ENCODE data around the gene SPA17. TPM values are rescaled to one million over a fixed set of nuclear protein-coding genes. Genes with fewer than 3 reads are reported as not detected.

Gene SPA17
- total and polyA plus RNA-seq, 9 of the 15 experiments (the other 6 are each of a cell fraction or from before 2014, with no cell fraction given): 6.0 to 19.5 (median 12.6) TPM

DNA sequence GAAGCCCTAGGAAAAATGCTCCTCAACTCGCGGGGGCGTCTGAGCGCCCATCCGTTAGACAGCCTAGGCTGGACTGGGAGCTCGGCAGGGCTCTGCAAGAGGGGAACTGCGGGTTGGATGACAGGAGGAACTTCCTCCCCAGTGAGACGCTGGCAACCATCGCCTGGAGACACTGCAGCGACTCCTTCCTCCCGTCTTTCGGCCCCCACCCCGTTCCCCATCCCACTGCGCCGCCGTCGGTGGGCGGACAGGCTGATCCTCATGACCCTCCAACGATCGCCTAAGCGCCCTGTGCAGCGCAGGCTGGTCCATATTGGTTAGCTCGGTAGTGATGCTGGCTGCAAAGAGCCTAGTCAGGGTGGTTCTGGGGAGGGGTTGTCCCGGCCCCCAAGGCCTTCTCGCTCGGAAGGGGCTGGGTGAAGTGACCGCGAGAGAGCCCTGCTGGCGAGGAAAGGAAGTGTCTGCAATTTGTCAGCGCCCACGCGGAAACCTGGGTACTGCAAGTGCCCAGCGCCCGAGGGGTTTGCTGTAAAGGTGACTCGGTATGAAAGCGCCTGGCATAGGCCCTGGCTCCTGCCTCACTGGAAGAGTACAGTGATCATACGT is 66.7 kb downstream of the SPA17 start (continued):
- TF ChIP-seq, protein P1, sequence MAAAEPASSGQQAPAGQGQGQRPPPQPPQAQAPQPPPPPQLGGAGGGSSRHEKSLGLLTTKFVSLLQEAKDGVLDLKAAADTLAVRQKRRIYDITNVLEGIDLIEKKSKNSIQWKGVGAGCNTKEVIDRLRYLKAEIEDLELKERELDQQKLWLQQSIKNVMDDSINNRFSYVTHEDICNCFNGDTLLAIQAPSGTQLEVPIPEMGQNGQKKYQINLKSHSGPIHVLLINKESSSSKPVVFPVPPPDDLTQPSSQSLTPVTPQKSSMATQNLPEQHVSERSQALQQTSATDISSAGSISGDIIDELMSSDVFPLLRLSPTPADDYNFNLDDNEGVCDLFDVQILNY (CRISPR knock-in tag; IDR thresholded peaks at IDR 0.05): no peak
- TF ChIP-seq RNF2 (IDR thresholded peaks at IDR 0.05) (no peak), HMG20B (CRISPR knock-in tag; IDR thresholded peaks at IDR 0.05) (no peak), ELF1 (tag; IDR thresholded peaks at IDR 0.05) (no peak), BHLHE40 (IDR thresholded peaks at IDR 0.05; ENCODE audit: low read length) (no peak), EGR1 (conservative IDR thresholded peaks at IDR 0.05) (peak; percentile 49), NCOA6 (IDR thresholded peaks at IDR 0.05) (peak; percentile 63), SP1 (CRISPR knock-in tag; IDR thresholded peaks at IDR 0.05) (no peak), ZBTB7A (IDR thresholded peaks at IDR 0.05; ENCODE audit: borderline replicate concordance, control insufficient read depth, low read depth, low read length) (peak; percentile 31; the same call in 1 of the 2 replicates)
- TF ChIP-seq, protein P2, sequence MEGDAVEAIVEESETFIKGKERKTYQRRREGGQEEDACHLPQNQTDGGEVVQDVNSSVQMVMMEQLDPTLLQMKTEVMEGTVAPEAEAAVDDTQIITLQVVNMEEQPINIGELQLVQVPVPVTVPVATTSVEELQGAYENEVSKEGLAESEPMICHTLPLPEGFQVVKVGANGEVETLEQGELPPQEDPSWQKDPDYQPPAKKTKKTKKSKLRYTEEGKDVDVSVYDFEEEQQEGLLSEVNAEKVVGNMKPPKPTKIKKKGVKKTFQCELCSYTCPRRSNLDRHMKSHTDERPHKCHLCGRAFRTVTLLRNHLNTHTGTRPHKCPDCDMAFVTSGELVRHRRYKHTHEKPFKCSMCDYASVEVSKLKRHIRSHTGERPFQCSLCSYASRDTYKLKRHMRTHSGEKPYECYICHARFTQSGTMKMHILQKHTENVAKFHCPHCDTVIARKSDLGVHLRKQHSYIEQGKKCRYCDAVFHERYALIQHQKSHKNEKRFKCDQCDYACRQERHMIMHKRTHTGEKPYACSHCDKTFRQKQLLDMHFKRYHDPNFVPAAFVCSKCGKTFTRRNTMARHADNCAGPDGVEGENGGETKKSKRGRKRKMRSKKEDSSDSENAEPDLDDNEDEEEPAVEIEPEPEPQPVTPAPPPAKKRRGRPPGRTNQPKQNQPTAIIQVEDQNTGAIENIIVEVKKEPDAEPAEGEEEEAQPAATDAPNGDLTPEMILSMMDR (IDR thresholded peaks at IDR 0.05 in 2 of 3, conservative IDR thresholded peaks at IDR 0.05 in 1 of 3; ENCODE audit: insufficient read depth in 2 of 3, low read depth in 1 of 3, low read length in 3 of 3): peak; percentile 34 to 51 (median 36); a peak in 3 of 6 replicates
- TF ChIP-seq, protein P3, sequence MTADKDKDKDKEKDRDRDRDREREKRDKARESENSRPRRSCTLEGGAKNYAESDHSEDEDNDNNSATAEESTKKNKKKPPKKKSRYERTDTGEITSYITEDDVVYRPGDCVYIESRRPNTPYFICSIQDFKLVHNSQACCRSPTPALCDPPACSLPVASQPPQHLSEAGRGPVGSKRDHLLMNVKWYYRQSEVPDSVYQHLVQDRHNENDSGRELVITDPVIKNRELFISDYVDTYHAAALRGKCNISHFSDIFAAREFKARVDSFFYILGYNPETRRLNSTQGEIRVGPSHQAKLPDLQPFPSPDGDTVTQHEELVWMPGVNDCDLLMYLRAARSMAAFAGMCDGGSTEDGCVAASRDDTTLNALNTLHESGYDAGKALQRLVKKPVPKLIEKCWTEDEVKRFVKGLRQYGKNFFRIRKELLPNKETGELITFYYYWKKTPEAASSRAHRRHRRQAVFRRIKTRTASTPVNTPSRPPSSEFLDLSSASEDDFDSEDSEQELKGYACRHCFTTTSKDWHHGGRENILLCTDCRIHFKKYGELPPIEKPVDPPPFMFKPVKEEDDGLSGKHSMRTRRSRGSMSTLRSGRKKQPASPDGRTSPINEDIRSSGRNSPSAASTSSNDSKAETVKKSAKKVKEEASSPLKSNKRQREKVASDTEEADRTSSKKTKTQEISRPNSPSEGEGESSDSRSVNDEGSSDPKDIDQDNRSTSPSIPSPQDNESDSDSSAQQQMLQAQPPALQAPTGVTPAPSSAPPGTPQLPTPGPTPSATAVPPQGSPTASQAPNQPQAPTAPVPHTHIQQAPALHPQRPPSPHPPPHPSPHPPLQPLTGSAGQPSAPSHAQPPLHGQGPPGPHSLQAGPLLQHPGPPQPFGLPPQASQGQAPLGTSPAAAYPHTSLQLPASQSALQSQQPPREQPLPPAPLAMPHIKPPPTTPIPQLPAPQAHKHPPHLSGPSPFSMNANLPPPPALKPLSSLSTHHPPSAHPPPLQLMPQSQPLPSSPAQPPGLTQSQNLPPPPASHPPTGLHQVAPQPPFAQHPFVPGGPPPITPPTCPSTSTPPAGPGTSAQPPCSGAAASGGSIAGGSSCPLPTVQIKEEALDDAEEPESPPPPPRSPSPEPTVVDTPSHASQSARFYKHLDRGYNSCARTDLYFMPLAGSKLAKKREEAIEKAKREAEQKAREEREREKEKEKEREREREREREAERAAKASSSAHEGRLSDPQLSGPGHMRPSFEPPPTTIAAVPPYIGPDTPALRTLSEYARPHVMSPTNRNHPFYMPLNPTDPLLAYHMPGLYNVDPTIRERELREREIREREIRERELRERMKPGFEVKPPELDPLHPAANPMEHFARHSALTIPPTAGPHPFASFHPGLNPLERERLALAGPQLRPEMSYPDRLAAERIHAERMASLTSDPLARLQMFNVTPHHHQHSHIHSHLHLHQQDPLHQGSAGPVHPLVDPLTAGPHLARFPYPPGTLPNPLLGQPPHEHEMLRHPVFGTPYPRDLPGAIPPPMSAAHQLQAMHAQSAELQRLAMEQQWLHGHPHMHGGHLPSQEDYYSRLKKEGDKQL (CRISPR knock-in tag; IDR thresholded peaks at IDR 0.05; ENCODE audit: borderline replicate concordance): no peak
- TF ChIP-seq, protein P4, sequence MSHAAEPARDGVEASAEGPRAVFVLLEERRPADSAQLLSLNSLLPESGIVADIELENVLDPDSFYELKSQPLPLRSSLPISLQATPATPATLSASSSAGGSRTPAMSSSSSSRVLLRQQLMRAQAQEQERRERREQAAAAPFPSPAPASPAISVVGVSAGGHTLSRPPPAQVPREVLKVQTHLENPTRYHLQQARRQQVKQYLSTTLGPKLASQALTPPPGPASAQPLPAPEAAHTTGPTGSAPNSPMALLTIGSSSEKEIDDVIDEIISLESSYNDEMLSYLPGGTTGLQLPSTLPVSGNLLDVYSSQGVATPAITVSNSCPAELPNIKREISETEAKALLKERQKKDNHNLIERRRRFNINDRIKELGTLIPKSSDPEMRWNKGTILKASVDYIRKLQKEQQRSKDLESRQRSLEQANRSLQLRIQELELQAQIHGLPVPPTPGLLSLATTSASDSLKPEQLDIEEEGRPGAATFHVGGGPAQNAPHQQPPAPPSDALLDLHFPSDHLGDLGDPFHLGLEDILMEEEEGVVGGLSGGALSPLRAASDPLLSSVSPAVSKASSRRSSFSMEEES (CRISPR knock-in tag; IDR thresholded peaks at IDR 0.05): no peak
- TF ChIP-seq, protein P5, sequence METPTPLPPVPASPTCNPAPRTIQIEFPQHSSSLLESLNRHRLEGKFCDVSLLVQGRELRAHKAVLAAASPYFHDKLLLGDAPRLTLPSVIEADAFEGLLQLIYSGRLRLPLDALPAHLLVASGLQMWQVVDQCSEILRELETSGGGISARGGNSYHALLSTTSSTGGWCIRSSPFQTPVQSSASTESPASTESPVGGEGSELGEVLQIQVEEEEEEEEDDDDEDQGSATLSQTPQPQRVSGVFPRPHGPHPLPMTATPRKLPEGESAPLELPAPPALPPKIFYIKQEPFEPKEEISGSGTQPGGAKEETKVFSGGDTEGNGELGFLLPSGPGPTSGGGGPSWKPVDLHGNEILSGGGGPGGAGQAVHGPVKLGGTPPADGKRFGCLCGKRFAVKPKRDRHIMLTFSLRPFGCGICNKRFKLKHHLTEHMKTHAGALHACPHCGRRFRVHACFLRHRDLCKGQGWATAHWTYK (CRISPR knock-in tag; IDR thresholded peaks at IDR 0.05): no peak
- TF ChIP-seq, protein P6, sequence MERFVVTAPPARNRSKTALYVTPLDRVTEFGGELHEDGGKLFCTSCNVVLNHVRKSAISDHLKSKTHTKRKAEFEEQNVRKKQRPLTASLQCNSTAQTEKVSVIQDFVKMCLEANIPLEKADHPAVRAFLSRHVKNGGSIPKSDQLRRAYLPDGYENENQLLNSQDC (CRISPR knock-in tag; IDR thresholded peaks at IDR 0.05): no peak

Measured in K562 (cell line).